Aorta (tissue), 5 donors: ENCODE results near the gene PPP6R3. TPM values are rescaled to one million over a fixed set of nuclear protein-coding genes. Genes with fewer than 3 reads are reported as not detected.

Experiments used
- ATAC-seq: fragments of 200-7000 bp; cut with Tn5 transposase; one replicate; pipeline ENCODE4 v1.9.1; 2022; ENCODE audit warnings: moderate library complexity; ENCODE audit not compliant: low FRiP score
- DNase-seq, 2 donors: peaks; one replicate each; pipeline ENCODE4 v3.0.0-alpha.2; 2020
- H3K27ac ChIP-seq, 2 donors: one replicate each; pipeline ENCODE4 v1.5.1; 2013; ENCODE audit warnings: low read length in 2 of 2, mild to moderate bottlenecking in 2 of 2, moderate library complexity in 2 of 2, control low read depth in 1 of 2, inconsistent platforms in 1 of 2, low read depth in 1 of 2
- H3K27me3 ChIP-seq, 2 donors: one replicate each; pipeline ENCODE4 v1.6.1; 2013; ENCODE audit warnings: control low read depth in 1 of 2, low read length in 1 of 2, mild to moderate bottlenecking in 1 of 2, moderate library complexity in 1 of 2; ENCODE audit not compliant: insufficient read depth in 2 of 2, control insufficient read depth in 1 of 2
- H3K36me3 ChIP-seq, 2 donors: one replicate each; pipeline ENCODE4 v1.6.1; 2013; ENCODE audit warnings: control low read depth in 1 of 2, low read length in 1 of 2, mild to moderate bottlenecking in 1 of 2; ENCODE audit not compliant: insufficient read depth in 2 of 2, control insufficient read depth in 1 of 2
- H3K4me1 ChIP-seq, 2 donors: one replicate each; pipeline ENCODE4 v1.6.1; 2013; ENCODE audit warnings: low read length in 2 of 2, control low read depth in 1 of 2, mild to moderate bottlenecking in 1 of 2, moderate library complexity in 1 of 2; ENCODE audit not compliant: insufficient read depth in 2 of 2, control insufficient read depth in 1 of 2
- H3K4me3 ChIP-seq, 2 donors: one replicate each; pipeline ENCODE4 v1.5.1; 2013; ENCODE audit warnings: low read length in 2 of 2, control low read depth in 1 of 2, mild to moderate bottlenecking in 1 of 2
- H3K9me3 ChIP-seq: one replicate; pipeline ENCODE4 v1.6.1; 2013; ENCODE audit warnings: mild to moderate bottlenecking, low read length; ENCODE audit not compliant: control insufficient read depth
- WGBS, 2 donors: extraction: QIAGEN DNeasy Blood & Tissue Kit; methylation state at CpG; one replicate each; pipeline ENCODE4 v1.1.7; 2013; 5-methylcytosine and 5-hydroxymethylcytosine counted together
- intact Hi-C, 2 donors: fragments of 100-400 bp; cut with DNase I; formaldehyde crosslinking; loops; one replicate each; pipeline versions ENCODE4 v1.14.2 to v1.15.0; 2022
- polyA plus RNA-seq, 2 donors: library from polyadenylated mRNA; stranded (reverse); fragments of 200-250 nt; gene quantifications; one replicate each; pipeline ENCODE4 v1.2.3, GENCODE V29; 2013
- total RNA-seq, 2 donors: library from RNA; stranded (reverse); fragmentation: NEBNext Ultra II Directional; extraction: Animal tissue kit (Norgen Biotek cat#: 25700); gene quantifications; one replicate each; pipeline ENCODE4 v1.2.1, GENCODE V29; 2021
- donor health status: healthy with polysubstance abuse.
- donor health status: Bipolar disorder and iron deficiency.
- donor health status: DM: no; HTN: no; CAD: no.
- donor health status: DM: no; HTN: no; CAD: no.
- donor health status: DM: yes; HTN: yes; CAD: no.

The PPP6R3 gene
- total and polyA plus RNA-seq, 4 donors, result 18.8 to 109 (median 65.4) TPM

GRCh38 chr11:68653486-68654430 lies 193.2 kb downstream of the PPP6R3 start:
- no peak for ATAC-seq
- no peaks in the 10 kb centered on the region for H3K36me3 ChIP-seq

GRCh38 chr11:68654978-68655377 lies 194.4 kb downstream of the PPP6R3 start:
- Histone ChIP-seq H3K4me1 (no peaks in the 10 kb centered on the region), H3K4me3 (no peak overlapping the region), H3K9me3 (peaks cover 3% of the 10 kb centered on the region), H3K36me3 (no peaks in the 10 kb centered on the region), H3K27ac (no peak overlapping the region), H3K27me3 (no peaks in the 10 kb centered on the region)
- DNase-seq (no peak), ATAC-seq (no peak)
- intact Hi-C loops, result no loop called here
- WGBS, 2 donors, result 92 to 94% methylated on average over 8 of the region's 8 CpGs

More at GRCh38 chr11:68653486-68654430, 193.2 kb downstream of the PPP6R3 start:
- Histone ChIP-seq H3K4me1 (no peaks in the 10 kb centered on the region), H3K27ac (no peak overlapping the region), H3K27me3 (no peaks in the 10 kb centered on the region), H3K4me3 (no peak overlapping the region), H3K9me3 (peaks cover 3% of the 10 kb centered on the region)
- WGBS, 2 donors, result 76 to 78% methylated on average over 24 of the region's 24 CpGs
- intact Hi-C loops, result no loop called here
- DNase-seq, result no peak

- DNase-seq, result no peak
- Histone ChIP-seq H3K4me3 (no peak overlapping the region), H3K4me1 (no peaks in the 10 kb centered on the region), H3K27me3 (no peaks in the 10 kb centered on the region), H3K9me3 (peaks cover 3% of the 10 kb centered on the region), H3K27ac (no peak overlapping the region), H3K36me3 (no peaks in the 10 kb centered on the region)
- ATAC-seq, result no peak
- intact Hi-C loops, result no loop called here
- 83% methylated on average over 7 of the region's 7 CpGs for WGBS, 2 donors
Observed at GRCh38 chr11:68655406-68655805, 194.9 kb downstream of the PPP6R3 start.

GRCh38 chr11:68655806-68656205 lies 195.3 kb downstream of the PPP6R3 start:
- H3K9me3 ChIP-seq, result peaks cover 3% of the 10 kb centered on the region
- no peak overlapping the region for H3K27ac ChIP-seq
- intact Hi-C loops, result no loop called here
- no peaks in the 10 kb centered on the region for H3K27me3 ChIP-seq
- DNase-seq (no peak), ATAC-seq (no peak)
- no peak overlapping the region for H3K4me3 ChIP-seq
- no peaks in the 10 kb centered on the region for H3K36me3 ChIP-seq
- 80% methylated on average over 8 of the region's 8 CpGs for WGBS, 2 donors
- no peaks in the 10 kb centered on the region for H3K4me1 ChIP-seq

GRCh38 chr11:68657021-68657780 lies 196.6 kb downstream of the PPP6R3 start:
- no peak overlapping the region for H3K27ac ChIP-seq
- ATAC-seq (no peak), DNase-seq (no peak)
- no peaks in the 10 kb centered on the region for H3K27me3 ChIP-seq
- H3K4me1 ChIP-seq, result no peaks in the 10 kb centered on the region
- H3K36me3 ChIP-seq, result no peaks in the 10 kb centered on the region
- H3K9me3 ChIP-seq, result peaks cover 3% of the 10 kb centered on the region
- WGBS, 2 donors, result 95% methylated on average over 11 of the region's 11 CpGs
- no peak overlapping the region for H3K4me3 ChIP-seq
- intact Hi-C loops, result no loop called here

- intact Hi-C loops, result no loop called here
- H3K27me3 ChIP-seq, result no peaks in the 10 kb centered on the region
- H3K9me3 ChIP-seq, result peaks cover 3% of the 10 kb centered on the region
- no peak overlapping the region for H3K27ac ChIP-seq
- 96% methylated on average over 8 of the region's 8 CpGs for WGBS, 2 donors
- no peak for DNase-seq
- no peaks in the 10 kb centered on the region for H3K4me1 ChIP-seq
- H3K36me3 ChIP-seq, result no peaks in the 10 kb centered on the region
- no peak for ATAC-seq
- no peak overlapping the region for H3K4me3 ChIP-seq
Observed at GRCh38 chr11:68658097-68658496, 197.5 kb downstream of the PPP6R3 start.

GRCh38 chr11:68658661-68659060 lies 198.1 kb downstream of the PPP6R3 start:
- no peaks in the 10 kb centered on the region for H3K27me3 ChIP-seq
- DNase-seq (no peak), ATAC-seq (no peak)
- H3K9me3 ChIP-seq, result peaks cover 3% of the 10 kb centered on the region
- 87 to 88% methylated on average over 13 of the region's 13 CpGs for WGBS, 2 donors
- H3K27ac ChIP-seq, result no peak overlapping the region
- no peaks in the 10 kb centered on the region for H3K36me3 ChIP-seq
- no peaks in the 10 kb centered on the region for H3K4me1 ChIP-seq
- intact Hi-C loops, result no loop called here
- H3K4me3 ChIP-seq, result no peak overlapping the region

GRCh38 chr11:68659158-68659921 lies 198.8 kb downstream of the PPP6R3 start:
- DNase-seq, result peak in 1 of 2 donors; percentile 68
- Histone ChIP-seq H3K4me3 (no peak overlapping the region), H3K36me3 (no peaks in the 10 kb centered on the region), H3K4me1 (no peaks in the 10 kb centered on the region), H3K9me3 (peaks cover 3% of the 10 kb centered on the region), H3K27ac (no peak overlapping the region), H3K27me3 (no peaks in the 10 kb centered on the region)
- intact Hi-C loops, result no loop called here
- peak; percentile 45 for ATAC-seq
- WGBS, 2 donors, result 59 to 63% methylated on average over 22 of the region's 22 CpGs
